ENCODE results near the gene PRDM7.
A peak's percentile ranks its signal among the peaks of the same experiment; 100 is the strongest.

PRDM7 gene

GRCh38 chr16:90037276-90037675 lies 39.9 kb downstream of the PRDM7 start:
- no peak for DNase-seq

DNA sequence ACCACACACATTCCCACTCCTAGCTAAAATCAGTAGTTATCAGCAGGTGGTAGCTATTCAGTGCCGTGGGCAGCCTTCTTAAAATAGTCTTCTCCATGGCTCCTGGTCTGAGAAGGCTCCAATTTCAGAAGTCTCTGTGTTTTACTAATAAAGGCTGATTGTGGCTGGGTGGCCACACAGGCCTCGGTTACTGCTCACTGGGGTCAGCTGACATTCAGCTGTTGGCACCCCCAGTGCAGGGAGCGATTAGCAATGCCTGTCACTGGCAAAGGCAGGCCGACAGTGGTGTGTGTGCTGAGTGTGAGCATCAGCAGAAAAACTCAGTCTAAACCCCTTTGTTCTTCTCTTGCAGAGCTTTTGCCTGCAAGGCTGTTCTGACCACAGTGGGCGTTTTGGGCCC lies 41.2 kb downstream of the PRDM7 start:
- DNase-seq = no peak

- no peak for DNase-seq
These were observed 42.6 kb downstream of the PRDM7 start for GRCh38 chr16:90034504-90034903.

GRCh38 chr16:90033387-90033786 lies 43.7 kb downstream of the PRDM7 start:
- DNase-seq = no peak

GRCh38 chr16:90032674-90033331 lies 44.3 kb downstream of the PRDM7 start:
- DNase-seq = no peak

- DNase-seq = peak in 11 of 56 donors; percentile 11 to 57 (median 17)
These were observed 45.0 kb downstream of the PRDM7 start for GRCh38 chr16:90031931-90032673.

DNA sequence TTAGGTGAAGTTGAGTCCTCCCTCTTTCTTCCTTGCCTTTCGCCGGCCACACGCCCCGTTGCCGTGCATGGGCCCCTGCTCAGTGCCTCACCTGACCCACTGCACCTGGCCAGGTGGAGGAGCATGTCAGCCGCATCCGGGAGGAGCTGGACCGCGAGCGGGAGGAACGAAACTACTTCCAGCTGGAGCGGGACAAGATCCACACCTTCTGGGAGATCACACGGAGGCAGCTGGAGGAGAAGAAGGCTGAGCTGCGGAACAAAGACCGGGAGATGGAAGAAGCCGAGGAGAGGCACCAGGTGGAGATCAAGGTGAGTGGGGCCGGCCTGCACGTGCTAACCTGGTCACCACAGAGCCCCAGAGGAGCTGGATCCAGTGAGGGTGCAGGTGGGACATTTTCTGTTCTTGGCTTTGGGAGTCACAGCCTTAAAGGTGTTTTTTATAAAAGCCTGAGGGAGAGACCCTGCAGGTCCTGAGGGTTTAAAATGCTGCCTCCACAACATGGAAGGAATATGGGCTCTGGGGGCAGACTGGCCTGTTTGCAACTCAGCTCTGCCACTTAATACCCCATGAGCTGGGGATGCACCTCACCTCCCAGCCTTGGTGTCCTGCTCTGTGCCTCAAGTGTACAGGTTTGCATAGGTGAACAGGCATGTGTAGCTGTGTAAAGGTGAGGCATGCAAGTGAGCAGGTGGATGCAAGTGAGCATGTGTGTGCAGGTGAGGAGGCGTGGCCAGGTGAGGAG lies 45.8 kb downstream of the PRDM7 start:
- no peak for DNase-seq

GRCh38 chr16:90028985-90029384 lies 48.1 kb downstream of the PRDM7 start:
- no peak for DNase-seq

GRCh38 chr16:90027611-90028010 lies 49.5 kb downstream of the PRDM7 start:
- no peak for DNase-seq

DNA sequence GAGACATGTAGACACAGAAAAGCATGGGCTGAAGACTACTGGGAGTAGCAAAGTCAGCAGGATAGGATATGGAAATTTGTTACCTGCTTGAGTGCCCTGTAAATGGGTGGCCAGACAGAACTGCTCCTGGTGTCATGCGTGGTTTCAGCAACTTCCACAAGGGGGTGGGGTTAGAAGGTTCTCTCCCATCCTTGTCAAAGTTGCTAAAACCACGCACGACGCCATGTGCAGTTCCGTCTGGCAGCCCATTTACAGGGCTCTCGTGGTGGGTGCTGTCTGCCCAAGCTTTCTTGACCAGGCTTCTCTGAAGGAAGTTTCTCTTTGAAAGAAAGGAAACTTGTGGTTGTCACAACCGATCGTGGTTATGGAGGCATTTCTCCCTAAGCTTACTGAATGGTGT lies 51.0 kb downstream of the PRDM7 start:
- DNase-seq = no peak

DNA sequence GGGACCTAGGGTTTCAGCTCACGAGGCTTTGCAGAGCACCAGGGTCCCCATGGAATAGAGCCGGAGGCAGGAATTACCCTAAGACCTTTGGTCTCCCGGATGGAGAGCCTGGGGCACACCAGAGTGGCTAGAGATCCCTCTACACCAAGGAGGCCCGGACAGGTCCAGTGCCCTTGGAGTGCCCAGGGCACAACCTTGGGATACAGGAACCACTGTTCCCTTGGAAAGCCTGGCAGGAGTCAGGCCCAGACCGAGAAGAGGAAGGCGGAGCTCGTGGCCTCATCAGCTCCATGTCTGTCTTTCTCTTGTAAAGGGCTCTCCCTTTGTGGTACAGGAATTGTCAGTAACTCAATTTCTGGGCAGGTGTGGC lies 54.1 kb downstream of the PRDM7 start:
- DNase-seq = no peak

GRCh38 chr16:90022209-90023077 lies 54.7 kb downstream of the PRDM7 start:
- DNase-seq = peak; percentile 18 to 94 (median 81)

DNA sequence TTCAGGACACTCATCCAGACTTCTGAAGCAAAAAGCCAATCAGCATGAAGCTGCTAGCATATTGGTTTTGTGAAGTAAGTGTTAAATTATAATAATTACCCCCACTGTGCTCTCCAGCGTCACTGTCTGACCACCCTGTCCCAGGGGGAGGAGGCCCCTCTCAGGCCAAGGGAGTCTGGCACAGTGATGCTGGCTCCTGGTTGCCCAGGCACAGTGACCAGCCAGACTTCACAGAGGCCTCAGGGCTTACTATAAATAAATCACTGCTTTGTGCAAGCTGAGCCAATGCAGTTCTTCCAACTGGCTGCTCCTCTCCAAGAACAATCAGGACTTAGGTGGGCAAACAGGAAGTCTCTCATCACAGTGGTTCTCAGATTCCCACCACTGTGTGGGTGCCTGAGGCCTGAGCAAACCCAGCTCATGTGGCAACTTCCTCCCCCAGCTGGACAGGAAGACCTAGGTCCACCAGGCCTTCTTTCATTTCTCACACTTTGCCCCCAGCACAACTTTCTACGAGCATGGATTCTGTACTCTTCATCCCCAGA lies 56.2 kb downstream of the PRDM7 start:
- peak in 17 of 56 donors; percentile 11 to 43 (median 23) for DNase-seq

DNA sequence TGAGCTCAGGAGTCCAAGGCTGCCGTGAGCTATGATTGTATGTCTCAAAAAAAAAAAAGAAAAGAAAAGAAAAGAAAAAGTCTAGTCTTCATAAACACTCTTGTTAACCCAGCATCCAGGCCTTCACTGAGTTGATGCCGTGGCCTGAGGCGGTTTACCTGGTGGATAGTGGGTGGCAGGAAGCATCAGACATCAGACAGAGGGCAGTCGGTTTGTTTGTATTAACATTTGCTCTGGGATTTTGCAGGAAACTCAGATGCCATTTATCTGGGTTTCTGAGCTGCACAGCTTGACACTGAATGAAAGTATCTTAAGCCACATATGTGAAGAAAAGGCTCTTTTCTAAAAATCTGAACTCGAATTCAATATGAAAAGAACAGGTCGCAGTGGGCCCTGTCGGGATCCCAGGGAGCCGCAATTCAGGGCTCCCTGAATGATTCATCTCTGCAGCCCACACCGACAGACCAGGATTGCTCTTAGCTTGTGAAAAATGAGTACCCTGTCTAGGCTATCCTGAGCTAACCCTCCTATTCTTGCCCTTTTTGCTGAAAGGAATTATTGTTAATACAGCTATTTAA lies 56.8 kb downstream of the PRDM7 start:
- DNase-seq = peak in 1 of 56 donors; percentile 11

- DNase-seq = peak in 2 of 56 donors; percentile 10 to 48
These were observed 57.4 kb downstream of the PRDM7 start for GRCh38 chr16:90019543-90020259.

- peak in 5 of 56 donors; percentile 20 to 47 (median 28) for DNase-seq
These were observed 58.2 kb downstream of the PRDM7 start, which contains the start of gene DBNDD1 for GRCh38 chr16:90018652-90019542. Gene DBNDD1 (minus strand): TSS chr16:90019456. CDS start chr16:90019341, 115 bp downstream.

DNA sequence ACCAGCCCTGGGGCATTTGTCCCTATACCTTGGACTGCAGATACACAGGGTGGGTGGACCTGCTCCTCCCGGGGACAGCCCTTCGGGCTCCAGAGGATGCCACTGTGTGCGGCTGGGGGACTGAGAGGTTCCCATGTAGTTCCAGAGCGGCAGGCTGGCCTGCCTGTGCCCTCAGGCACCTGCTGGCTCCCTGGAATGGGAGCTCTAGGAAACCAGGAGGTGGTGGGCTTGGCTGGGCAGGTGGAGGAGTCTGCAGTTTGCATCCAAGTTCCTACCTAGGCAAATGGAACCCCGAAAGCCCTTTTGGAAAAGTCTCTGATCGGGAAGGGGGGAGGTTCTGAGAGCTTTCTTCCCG lies 58.9 kb downstream of the PRDM7 start:
- no peak for DNase-seq

DNA sequence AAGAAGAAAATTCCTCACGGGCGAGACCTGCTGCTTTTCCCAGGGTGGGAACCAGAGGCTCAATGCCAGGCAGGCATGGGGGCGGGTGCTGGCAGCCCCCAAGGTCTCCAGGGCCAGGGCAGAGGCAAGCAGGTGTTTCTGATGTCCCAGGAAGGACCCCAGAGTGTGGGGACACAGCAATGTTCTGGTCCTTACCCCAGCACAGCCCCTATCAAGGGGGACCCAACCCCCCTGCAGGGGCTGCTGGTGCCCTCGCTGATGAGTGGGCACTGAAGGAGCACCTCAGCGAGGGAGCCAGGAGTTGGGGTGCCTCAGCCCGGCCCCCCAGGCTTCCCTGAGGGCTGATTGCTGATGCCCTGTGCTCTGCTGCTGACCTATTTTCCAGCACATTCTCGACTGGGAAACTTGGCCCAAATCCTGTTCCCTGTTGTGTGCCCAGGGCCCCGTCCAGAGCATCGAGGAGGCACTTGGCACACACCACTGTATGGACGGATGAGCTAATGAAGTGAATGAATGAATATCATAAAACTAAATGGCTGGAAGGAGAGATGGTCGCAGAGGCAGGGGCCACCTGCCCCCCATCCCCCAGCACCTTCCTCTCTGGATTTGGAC lies 60.7 kb downstream of the PRDM7 start:
- peak in 5 of 56 donors; percentile 12 to 36 (median 17) for DNase-seq

Measured in nucleus accumbens (tissue), 56 donors.